ENCODE measurements around the gene ELF1.
"Not testable (repeated sequence)": the region's sequence is repeated elsewhere in the genome, so short reads cannot be mapped to it uniquely, and the experiment has no call there.

ELF1 gene

DNA sequence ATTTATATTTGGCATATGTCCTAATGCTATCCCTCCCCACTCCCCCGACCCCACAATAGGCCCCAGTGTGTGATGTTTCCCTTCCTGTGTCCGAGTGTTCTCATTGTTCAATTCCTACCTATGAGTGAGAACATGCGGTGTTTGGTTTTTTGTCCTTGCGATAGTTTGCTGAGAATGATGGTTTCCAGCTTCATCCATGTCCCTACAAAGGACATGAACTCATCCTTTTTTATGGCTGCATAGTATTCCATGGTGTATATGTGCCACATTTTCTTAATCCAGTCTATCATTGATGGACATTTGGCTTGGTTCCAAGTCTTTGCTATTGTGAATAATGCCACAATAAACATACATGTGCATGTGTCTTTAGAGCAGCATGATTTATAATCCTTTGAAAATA, 23.3 kb upstream of the ELF1 start:
- not testable (repeated sequence) for DNase-seq (ENCODE audit: low read depth)

DNA sequence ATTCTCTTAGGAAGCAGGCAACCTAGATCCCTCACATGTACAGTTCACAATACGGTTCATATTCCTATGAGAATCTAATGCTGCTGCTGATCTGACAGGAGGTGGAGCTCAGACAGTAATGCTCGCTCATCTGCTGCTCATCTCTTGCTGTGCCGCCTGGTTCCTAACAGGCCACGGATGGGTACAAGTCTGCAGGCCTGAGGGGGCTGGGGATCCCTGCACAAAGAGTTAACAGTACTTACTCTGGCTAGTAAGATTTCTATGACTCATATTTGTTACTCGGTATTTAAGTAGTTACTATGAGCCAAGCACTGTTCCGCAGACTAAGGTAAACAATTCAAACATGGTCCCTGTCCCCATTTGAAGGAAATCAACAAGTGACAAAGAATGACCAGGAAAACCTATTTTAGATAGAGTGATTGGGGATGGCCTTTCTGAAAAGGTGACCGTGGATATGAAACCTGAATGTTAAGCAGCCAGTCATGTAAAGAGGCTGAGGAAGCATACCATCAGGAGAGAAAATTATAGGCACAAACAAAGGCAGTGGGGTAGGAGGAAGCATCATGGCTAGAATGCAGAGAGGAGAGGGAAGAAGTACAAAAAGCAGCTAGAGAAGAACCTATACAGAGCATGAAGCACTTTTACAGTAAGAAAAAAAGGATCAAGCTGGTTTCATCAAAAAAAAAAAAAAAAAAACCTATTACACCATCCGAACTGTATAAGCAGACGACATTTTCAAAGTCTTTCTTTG, 21.6 kb upstream of the ELF1 start:
- DNase-seq (ENCODE audit: low read depth): no peak

DNA sequence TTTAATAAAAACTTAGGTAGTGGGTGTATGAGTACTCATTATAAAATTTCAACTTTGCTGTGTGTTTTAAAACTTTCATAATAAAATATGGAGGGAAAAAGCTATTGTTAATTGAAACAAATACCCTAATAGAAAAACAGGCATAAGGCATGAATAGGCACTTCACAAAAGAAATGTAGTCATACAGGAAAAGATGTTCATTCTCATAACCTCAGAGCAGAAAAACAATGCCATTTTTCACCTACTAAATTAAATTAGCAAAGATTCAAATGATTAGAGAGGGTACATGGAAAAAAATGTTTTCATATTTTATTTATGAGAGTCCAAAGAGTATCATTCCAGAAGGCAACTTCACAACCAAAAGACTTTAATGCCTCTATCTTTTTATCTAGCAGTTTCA, 20.6 kb upstream of the ELF1 start:
- no peak for DNase-seq (ENCODE audit: low read depth)

DNA sequence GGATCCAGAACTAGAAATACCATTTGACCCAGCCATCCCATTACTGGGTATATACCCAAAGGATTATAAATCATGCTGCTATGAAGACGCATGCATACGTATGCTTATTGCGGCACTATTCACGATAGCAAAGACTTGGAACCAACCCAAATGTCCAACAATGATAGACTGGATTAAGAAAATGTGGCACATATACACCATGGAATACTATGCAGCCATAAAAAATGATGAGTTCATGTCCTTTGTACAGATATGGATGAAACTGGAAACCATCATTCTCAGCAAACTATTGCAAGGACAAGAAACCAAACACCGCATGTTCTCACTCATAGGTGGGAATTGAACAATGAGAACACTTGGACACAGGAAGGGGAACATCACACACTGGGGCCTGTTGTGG, 17.4 kb upstream of the ELF1 start:
- not testable (repeated sequence) for DNase-seq (ENCODE audit: low read depth)

DNA sequence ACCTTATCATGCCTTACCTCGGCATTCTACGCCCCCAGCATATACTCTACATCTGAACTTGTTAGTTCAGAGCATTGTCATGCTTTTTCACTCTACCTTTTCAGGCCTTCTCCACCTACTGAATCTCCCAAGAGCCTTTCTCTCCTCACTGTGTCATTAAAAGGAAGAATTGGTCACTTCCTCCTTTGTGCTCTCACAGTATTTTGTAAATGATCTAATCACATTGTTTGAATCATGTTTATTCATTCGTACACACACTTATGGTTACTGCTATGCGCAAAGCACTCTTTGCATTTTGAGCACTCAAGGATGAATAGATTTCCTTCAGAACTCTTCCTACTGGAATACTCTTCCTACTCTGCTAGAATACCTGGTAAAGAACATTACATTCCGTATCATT, 15.8 kb upstream of the ELF1 start:
- no peak for DNase-seq (ENCODE audit: low read depth)

DNA sequence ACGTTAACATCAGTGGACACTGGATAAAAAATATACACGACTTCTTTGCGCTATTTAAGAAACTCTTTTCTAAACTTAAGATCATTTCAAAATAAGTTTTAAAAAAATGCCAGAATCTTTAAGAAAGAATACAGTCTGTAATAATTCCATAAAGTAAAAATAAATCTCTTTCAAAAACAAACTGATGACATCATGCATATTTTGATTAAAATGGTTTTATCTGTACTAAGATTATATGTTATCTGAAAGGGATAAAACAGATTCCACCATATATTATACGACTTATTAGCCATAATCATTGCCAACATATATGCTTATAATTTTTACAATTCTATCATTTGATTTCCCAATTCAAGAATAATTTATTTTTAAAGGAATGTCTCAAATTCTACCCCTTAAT, 15.3 kb upstream of the ELF1 start:
- DNase-seq (ENCODE audit: low read depth): no peak

DNA sequence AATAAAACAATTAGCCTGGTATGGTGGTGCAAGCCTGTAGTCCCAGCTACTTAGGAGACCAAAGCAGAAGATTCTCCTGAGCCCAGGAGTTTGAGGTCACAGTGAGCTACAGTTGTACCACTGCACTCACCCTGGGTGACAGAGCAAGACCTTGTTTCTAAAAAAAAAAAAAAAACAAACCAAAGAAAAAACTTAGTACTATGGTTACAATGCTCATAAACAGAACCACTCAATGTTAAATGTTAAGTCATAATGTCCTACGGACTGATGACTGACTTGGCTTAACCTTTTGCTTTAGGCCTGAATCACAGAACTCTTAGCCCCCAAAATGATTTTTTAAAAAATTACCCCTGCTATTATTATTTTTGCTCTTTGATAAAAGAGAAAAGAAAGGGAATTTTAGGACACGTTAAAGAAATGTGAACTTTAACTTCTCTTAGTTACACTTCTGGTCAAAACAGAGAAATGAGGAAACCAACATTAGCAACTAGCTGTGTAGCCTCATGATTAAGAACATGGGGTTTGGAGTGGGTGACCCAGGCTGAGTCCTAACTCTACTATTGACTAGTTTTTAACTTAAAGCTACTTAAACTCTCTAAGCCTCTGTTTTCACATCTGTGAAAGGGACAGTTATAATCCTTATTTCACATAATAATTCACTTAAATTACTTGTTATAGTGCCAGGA, 13.7 kb upstream of the ELF1 start:
- no peak for DNase-seq (ENCODE audit: low read depth)

DNA sequence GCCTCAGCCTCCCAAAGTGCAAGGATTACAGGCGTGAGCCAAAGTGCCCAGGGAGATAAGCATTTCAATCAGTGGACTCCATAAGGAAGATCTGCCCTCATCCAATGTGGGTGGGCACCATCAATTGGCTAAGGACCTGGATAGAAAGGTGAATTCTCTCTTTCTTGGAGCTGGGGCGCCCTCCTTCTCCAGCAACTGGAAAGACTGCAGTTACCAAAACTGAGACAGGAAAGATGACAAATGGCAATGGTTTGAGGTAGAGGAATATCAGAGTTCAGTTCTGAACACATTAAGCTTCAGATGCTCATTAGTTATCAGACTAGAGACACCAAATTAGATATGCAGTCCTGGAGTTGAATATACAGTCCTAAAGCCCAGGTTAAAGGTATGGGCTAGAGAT, 10.5 kb upstream of the ELF1 start:
- no peak for DNase-seq (ENCODE audit: low read depth)

DNA sequence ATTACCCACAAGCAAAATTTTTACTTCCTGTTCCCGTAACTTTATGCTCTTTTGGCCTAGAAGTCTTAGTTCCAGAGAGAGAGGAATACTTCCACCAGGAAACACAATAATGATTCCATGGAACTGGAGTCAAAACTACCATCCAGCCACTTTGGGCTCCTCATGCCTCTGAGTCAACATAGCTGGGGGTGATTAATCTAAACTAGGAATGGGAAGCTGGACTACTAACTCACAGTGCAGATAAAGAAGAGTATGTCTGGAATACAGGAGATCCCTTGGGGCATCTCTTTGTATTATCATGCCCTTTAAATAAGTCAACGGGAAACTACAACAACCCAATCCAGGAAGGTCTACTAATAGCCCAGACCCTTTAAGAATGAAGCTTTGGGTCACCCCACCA, 8.9 kb upstream of the ELF1 start:
- no peak for DNase-seq (ENCODE audit: low read depth)

DNA sequence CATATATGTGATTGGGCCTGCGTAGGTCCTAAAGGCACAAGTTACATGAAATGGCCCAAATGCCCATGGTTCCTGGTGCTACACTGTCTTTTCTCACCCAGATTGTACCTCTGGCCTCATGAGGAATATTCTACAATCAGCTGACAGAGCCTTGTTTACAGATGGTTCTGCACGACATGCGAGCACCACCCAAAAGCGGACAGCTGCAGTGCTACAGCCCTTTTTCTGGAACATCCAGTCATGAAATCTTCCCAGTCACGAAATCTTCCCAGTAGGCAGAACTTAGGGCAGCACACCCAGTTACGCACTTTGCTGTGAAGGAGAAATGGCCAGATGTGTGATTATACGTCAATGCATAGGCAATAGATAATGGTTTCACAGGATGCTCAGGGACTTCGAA, 7.7 kb upstream of the ELF1 start:
- DNase-seq (ENCODE audit: low read depth): no peak

DNA sequence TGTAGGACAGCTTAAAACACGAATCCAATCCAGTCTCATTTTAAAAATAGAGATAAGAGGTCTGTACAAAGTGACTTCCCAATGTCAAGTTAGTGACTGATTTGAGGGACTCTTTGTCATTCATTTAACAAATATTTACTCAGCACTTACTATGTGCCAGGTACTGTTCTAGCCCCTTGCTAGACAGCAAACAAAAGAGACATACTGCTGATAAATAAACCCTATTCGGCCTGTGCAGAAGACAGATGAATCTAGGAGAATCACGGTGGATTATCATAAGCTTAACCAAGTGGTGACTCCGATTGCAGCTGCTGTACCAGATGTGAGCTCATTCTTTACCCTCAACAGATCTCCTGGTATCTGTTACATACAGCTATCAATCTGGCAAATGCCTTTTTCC, 6.4 kb upstream of the ELF1 start:
- DNase-seq (ENCODE audit: low read depth): no peak

DNA sequence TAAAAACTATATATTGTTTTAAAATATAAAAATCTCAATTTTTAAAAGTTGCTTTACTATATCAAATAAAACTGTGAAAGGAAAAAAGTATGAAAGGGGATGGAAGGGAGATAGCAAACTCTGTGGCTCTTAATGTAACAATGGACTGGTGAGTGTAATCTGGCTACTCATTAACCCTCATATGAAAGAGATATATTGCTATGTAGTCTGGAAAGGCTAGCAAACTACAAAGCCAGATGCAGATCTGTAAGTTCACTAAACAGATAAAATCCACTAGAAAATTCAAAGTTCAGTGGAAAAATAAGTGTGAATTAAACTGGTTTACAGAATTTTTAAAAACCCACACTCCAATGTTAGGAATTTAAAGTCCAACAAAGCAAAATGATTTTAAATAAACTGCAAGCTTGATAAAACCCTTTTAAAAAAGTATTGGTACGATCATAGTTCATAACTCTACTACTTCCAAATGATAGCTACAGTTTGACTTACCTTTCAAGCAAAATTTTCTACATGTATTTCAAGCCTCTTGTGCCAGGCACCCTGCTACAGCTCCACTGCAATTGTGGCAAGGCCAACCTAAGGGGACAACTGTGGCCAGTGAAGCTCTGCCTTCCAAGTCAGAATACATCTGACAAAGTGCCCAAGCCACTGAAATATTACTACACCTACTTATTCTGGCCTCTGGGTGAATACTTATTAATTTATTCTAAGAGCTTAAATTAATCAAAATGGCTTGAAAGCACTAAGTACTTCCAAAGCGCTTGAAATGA, 647 bp upstream of the ELF1 start:
- DNase-seq (ENCODE audit: low read depth): no peak

DNA sequence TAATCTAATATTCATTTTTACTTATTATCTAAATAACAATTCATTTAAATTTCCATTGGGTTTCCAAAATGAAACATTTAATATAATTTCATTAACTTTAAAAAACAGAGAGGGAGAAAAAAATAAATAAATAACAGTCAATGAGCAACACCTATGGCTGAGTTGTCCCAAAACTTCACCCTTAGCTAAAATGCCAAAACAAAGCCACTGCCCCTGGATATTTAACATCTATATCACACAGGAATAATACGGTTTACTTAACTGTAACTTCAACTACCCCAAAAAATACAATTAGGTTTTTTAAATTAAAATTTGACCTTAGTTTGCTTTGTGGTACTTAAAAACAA, 541 bp downstream of the ELF1 start:
- DNase-seq (ENCODE audit: low read depth): no peak

DNA sequence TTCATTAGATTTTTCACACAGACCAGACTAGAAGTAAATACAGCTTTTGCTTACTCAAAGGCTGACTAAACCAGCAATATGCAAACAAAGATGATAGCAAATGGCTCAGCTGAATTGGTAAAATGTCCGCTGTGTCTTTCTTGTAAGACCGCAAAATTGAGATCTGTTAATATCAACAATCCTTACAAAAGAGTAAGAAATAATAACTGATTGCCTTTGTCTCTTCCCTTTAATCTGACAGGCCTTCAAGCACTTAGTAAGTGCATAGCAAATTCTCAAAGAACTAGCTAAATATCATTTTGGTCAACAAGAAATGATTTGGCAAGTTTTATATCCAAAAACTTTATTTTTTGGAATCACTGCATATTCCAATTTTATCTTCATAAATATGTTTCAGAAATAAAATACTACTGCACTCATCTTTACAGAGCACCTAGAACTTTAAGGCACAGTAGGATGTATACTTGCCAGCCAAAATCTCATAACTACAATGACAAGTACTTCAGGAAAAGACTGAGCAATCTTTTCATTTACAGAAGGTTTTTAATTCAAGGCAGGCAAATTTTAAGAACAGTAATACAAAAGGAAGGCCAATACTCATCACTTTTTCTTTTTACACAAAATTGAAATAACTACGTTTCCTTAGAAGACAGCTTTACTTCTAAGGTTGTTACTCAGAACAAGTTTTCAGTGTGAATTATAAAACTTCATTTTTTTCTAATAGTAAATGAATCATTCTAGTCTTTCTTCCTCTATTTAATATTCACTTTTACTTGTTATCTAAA, 1.1 kb downstream of the ELF1 start:
- no peak for DNase-seq (ENCODE audit: low read depth)

DNA sequence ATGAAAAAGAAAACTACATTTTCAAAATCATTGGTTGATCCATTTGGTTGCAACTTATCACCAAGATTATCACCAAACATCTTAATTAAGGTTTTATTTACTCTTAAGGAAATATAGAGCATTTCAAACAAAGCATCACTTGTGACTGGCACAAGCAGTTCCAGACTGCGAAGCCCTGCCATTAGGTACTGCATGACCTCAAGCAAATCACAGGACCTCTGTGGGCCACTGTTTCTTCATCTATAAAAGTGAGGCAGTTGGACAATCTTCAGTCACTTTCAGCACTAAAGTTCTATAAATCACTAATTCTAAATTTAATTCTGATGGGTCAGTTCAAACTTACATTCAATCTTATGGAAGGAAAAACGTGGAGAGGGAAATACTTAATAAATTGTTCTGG, 2.0 kb downstream of the ELF1 start:
- no peak for DNase-seq (ENCODE audit: low read depth)

DNA sequence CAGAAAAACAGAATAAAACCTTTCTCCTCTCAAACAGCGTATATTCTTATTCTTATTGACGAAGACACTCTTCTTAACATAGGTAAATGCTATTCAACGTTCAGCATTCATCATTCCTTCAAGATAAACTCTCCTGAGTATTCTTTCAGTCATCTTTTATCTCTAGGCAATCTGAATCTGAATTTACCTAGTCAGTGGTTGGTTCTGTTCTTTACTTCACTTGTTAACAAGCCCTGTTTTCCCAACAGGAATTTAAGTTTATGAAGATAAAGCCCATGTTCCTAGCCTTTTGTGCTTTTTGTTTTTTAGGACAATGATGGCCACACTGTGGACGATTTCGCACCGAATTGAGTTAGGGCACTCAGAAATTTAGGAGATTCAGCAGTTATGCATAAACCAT, 3.2 kb downstream of the ELF1 start:
- no peak for DNase-seq (ENCODE audit: low read depth)

DNA sequence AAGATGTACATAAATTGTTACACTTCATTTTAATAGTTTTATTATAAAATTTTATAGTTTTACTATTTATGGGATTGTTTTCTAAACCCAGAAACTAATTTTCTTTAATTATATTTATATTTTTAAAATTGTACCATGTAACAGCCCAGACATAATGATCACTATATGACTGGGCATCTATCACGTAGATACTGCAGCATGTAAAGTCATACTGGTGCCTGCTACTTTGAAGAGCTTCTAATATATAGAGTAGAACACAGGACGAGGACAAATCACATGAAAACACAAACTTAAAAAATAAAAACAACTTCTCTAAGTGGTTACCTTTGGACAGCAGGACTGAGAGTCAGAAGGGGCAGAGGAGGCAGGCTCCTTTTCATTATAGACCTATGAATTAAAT, 5.3 kb downstream of the ELF1 start:
- no peak for DNase-seq (ENCODE audit: low read depth)

DNA sequence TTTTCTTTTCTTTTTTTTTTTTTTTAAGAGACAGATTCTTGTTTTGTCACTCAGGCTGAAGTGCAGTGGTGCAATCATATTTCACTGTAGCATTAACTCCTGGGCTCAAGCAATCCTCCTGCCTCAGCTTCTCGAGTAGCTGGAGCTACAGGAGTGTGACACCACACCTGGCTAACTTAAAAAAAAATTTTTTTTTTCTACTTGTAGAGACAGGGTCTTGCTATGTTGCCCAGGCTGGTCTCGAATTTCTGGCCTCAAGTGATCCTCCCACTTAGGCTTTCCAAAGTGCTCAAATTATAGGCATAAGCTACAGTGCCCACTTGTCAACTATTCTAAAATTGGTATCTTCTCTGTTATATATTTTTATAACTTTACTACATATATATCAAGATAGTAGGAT, 6.6 kb downstream of the ELF1 start:
- no peak for DNase-seq (ENCODE audit: low read depth)

DNA sequence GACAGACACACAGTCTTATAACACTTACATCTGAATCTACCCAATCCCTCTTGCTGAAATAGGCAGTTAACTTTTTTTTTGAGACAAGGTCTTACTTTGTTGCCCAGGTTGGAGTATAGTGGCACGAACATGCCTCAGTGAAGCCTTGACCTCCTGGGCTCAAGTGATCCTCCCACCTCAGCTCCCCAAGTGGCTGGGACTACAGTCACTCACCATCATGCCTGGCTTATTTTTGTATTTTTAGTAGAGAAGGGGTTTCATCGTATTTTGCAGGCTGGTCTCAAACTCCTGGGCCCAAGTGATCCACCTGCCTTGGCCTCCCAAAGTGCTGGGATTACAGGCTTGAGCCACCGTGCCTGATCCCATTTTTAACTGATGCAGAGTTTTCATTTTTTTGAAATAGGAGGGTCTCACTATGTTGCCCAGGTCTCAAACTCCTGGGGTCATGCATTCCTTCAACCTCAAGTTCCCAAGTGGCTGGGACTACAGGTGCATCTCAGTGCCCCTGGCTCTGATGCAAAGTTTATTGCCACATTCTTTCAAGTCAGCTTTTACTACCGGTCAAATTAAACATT, 7.6 kb downstream of the ELF1 start:
- no peak for DNase-seq (ENCODE audit: low read depth)

DNA sequence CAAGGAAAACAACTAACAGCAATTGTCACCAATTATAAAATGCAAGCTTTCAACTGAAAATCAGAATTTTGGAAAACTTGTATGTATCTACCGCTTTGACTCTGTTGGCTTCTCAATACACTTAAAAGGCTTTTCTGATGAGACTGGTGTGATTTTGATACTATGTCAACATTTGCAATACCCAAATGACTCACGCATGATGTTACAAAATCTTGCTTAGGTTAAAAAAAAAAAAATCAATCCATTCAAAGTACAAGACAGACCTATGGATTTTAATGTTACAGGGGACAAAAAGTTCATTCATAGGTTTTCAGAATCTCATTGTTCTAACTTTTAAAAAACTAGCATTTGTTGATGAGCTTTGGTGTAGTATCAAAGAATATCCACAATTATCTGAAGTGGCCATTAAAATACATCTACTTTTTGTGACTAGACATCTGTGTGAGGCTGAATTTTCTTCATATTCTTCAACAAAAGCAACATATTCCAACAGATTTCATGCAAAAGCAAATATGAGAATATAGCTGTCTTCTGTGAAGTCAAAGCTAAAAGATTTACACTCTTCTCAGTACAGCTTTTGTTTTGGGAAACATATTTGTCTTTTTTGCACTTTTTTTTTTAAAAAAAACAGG, 10.7 kb downstream of the ELF1 start:
- no peak for DNase-seq (ENCODE audit: low read depth)

DNA sequence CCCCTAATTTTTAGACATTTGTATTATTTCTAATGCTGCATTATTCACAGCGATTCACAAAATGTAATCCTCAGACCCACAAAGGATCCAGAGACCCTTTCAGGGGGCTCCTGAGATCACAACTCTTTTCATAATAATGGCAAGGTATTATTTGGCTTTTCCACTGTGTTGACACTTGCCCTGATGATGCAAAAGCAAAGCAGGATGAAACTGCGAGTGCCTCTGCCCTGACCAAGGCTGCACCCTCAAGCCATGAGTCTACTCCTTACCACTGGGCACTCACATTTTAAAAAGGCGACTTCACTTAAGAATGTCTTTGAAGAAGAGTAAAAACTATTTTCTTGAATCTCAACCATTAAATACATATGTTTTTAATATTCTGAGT, 11.4 kb downstream of the ELF1 start:
- DNase-seq (ENCODE audit: low read depth): no peak
